Choroid plexus epithelial cell (primary cell): Measurements from ENCODE around the gene SPATA17.

Experiments used
- DNase-seq: peaks from one replicate; pipeline ENCODE4 v3.0.0-alpha.2; 2010; ENCODE audit warnings: low read depth
- H3K4me3 ChIP-seq: 2 replicates; pipeline ENCODE4 v1.5.1; 2011; ENCODE audit warnings: low read depth, mild to moderate bottlenecking, control low read depth, low read length, moderate library complexity
- CTCF ChIP-seq: conservative IDR thresholded peaks from 2 replicates; pipeline ENCODE4 v1.5.1; 2011; ENCODE audit warnings: low read depth, mild to moderate bottlenecking, control low read depth, inconsistent platforms, low read length, moderate library complexity

Gene SPATA17

GRCh38 chr1:217899614-217900013, 268.5 kb downstream of the SPATA17 start:
- DNase-seq = no peak
- no peak overlapping the region for H3K4me3 ChIP-seq
- TF ChIP-seq CTCF = no peak

- TF ChIP-seq CTCF = no peak
- DNase-seq = peak; percentile 2
- H3K4me3 ChIP-seq = no peak overlapping the region
Observed at GRCh38 chr1:217907504-217907903, 276.4 kb downstream of the SPATA17 start.

- DNase-seq = no peak
- no peak for TF ChIP-seq CTCF
- no peak overlapping the region for H3K4me3 ChIP-seq
Observed at GRCh38 chr1:217910203-217910602, 279.1 kb downstream of the SPATA17 start.

- TF ChIP-seq CTCF = no peak
- DNase-seq = no peak
- H3K4me3 ChIP-seq = no peak overlapping the region
Observed at GRCh38 chr1:217910791-217911320, 279.7 kb downstream of the SPATA17 start.

- DNase-seq = no peak
- H3K4me3 ChIP-seq = no peak overlapping the region
- TF ChIP-seq CTCF = no peak
Observed at GRCh38 chr1:217911908-217912307, 280.8 kb downstream of the SPATA17 start.

GRCh38 chr1:217917281-217917887, 286.2 kb downstream of the SPATA17 start:
- no peak for DNase-seq
- H3K4me3 ChIP-seq = no peak overlapping the region
- TF ChIP-seq CTCF = no peak
